ENCODE data around the gene PRKD1. TPM values are rescaled to one million over a fixed set of nuclear protein-coding genes. Genes with fewer than 3 reads are reported as not detected.

PRKD1 gene
- total RNA-seq, 1 experiment from 2014 or later = 2.7 TPM

GRCh38 chr14:29674566-29675285 is 252.9 kb downstream of the PRKD1 start:
- Histone ChIP-seq H4K5ac (ENCODE audit: insufficient read length, low read depth, low read length) (no peak overlapping the region), H3K27ac (ENCODE audit: insufficient read length, low read depth, low read length) (no peak overlapping the region), H3K79me2 (ENCODE audit: insufficient read depth, low read length) (no peaks in the 10 kb centered on the region), H2BK120ac (ENCODE audit: low read depth, low read length, poor library complexity, severe bottlenecking) (no peak overlapping the region), H3K4me1 (ENCODE audit: insufficient read depth, low read length) (no peaks in the 10 kb centered on the region; the same call in 1 of the 2 replicates), H3K56ac (ENCODE audit: insufficient read length, low read depth, low read length) (no peak overlapping the region), H3K79me1 (ENCODE audit: insufficient read depth, low read depth, low read length, poor library complexity, severe bottlenecking) (no peaks in the 10 kb centered on the region), H3K18ac (ENCODE audit: insufficient read length, low read depth, low read length) (no peak overlapping the region), H3T11ph (ENCODE audit: low read length) (no peak overlapping the region), H2AK5ac (ENCODE audit: insufficient read length, low read length) (no peak overlapping the region), H4K8ac (replicated peaks; ENCODE audit: insufficient read length, low read depth, low read length) (no peak overlapping the region), H2BK15ac (ENCODE audit: low read depth, low read length) (no peak overlapping the region), H3K4me2 (ENCODE audit: insufficient read depth, insufficient read length, low read length) (no peak overlapping the region), H3K9me3 (ENCODE audit: control insufficient read depth, low read depth, low read length) (no peaks in the 10 kb centered on the region), H3K9ac (ENCODE audit: extremely low read depth, insufficient read length, low read length) (no peak overlapping the region), H2BK12ac (ENCODE audit: insufficient read length, low read depth, low read length) (no peak overlapping the region), H3K14ac (ENCODE audit: insufficient read depth, low read length) (no peak overlapping the region), H3K23me2 (ENCODE audit: insufficient read length, low read depth, low read length, poor library complexity, severe bottlenecking) (no peaks in the 10 kb centered on the region), H4K91ac (ENCODE audit: insufficient read length, low read depth, low read length) (no peak overlapping the region), H3K4ac (ENCODE audit: low read depth, low read length) (no peak overlapping the region), H2AFZ (ENCODE audit: low read length) (no peak overlapping the region), H3K23ac (ENCODE audit: insufficient read length, low read depth, low read length) (no peak overlapping the region), H2BK5ac (ENCODE audit: insufficient read length, low read length) (no peak overlapping the region), H2BK20ac (ENCODE audit: low read depth, low read length, poor library complexity, severe bottlenecking) (no peak overlapping the region), H4K20me1 (ENCODE audit: control insufficient read depth, insufficient read depth, insufficient read length) (no peaks in the 10 kb centered on the region), H3K27me3 (ENCODE audit: insufficient read depth, low read length) (no peaks in the 10 kb centered on the region)
- no peaks in the 10 kb centered on the region; the same call in 1 of the 2 replicates for H3K27me3 Mint-ChIP-seq (ENCODE audit: low read depth)
- H3K27ac Mint-ChIP-seq = peak overlapping the region in 2 of 3 experiments; percentile 41 to 72; a peak in 1 of 7 replicates
- TF ChIP-seq CTCF (conservative IDR thresholded peaks at IDR 0.05) = no peak
- no peaks in the 10 kb centered on the region for H3K36me3 Mint-ChIP-seq (ENCODE audit: insufficient read depth in 1 of 3, low read depth in 3 of 3)
- peaks cover 12 to 18% of the 10 kb centered on the region in 2 experiments for H3K4me1 Mint-ChIP-seq
- no peak for DNase-seq
- H3K4me3 Mint-ChIP-seq = no peak overlapping the region
- WGBS (ENCODE audit: extremely low coverage, insufficient read length, low lambda C conversion rate) = no CpG with 5 or more reads among the region's 7 CpGs
- H3K9me3 Mint-ChIP-seq = no peaks in the 10 kb centered on the region
